Lower leg skin (tissue), 3 donors: ENCODE results near the gene NEK4.

ENCODE experiments used
- CTCF ChIP-seq, 3 donors: fragments of 450-650 bp; IDR thresholded peaks; one replicate each; pipeline ENCODE4 v1.5.1; 2016; ENCODE audit warnings: antibody characterized with exemption in 3 of 3, mild to moderate bottlenecking in 3 of 3, moderate library complexity in 2 of 3
- POLR2A ChIP-seq, 2 donors: fragments of 450-650 bp; IDR thresholded peaks; one replicate each; pipeline ENCODE4 v1.6.1; 2016 to 2017; ENCODE audit warnings: antibody characterized with exemption in 2 of 2, mild to moderate bottlenecking in 1 of 2, moderate library complexity in 1 of 2

GRCh38 chr3:52742418-52743041 is 28.2 kb downstream of the NEK4 start:
- TF ChIP-seq CTCF (IDR thresholded peaks at IDR 0.05): no peak
- TF ChIP-seq POLR2A (IDR thresholded peaks at IDR 0.05): no peak
